ENCODE measurements around the gene PPP1CA. TPM values are rescaled to one million over a fixed set of nuclear protein-coding genes. Genes with fewer than 3 reads are reported as not detected.

PPP1CA gene
- total RNA-seq, 1 experiment from 2014 or later = 238 TPM

GRCh38 chr11:67419325-67420049 is 17.8 kb upstream of the PPP1CA start:
- BruUV-seq (replicated peaks) = TSS peak; percentile 47
- Histone ChIP-seq H3K4me3 (replicated peaks in 1 of 2; ENCODE audit: low read depth in 1 of 2, low read length in 2 of 2) (no peak overlapping the region), H3K36me3 (ENCODE audit: control insufficient read depth in 1 of 2, insufficient read depth in 2 of 2, low read length in 2 of 2) (no peaks in the 10 kb centered on the region), H3K9me3 (ENCODE audit: control insufficient read depth in 1 of 2, insufficient read depth in 1 of 2, low read depth in 1 of 2, low read length in 2 of 2) (no peaks in the 10 kb centered on the region), H3K27ac (ENCODE audit: low read depth, low read length) (peak overlapping the region; percentile 83; the same call in 1 of the 2 replicates), H3K27me3 (ENCODE audit: insufficient read depth, low read length) (no peaks in the 10 kb centered on the region), H4K20me1 (ENCODE audit: insufficient read depth) (no peaks in the 10 kb centered on the region), H3K9me2 (ENCODE audit: insufficient read depth) (no peaks in the 10 kb centered on the region), H3K4me1 (ENCODE audit: control insufficient read depth in 1 of 2, insufficient read depth in 2 of 2, low read length in 2 of 2) (peaks cover 23 to 51% of the 10 kb centered on the region in 2 experiments; a peak in 3 of 4 replicates), H3K79me2 (ENCODE audit: insufficient read depth, low read length) (no peaks in the 10 kb centered on the region), H3K9ac (ENCODE audit: low read length) (peak overlapping the region; percentile 79), H2AFZ (ENCODE audit: low read depth, low read length, poor library complexity, severe bottlenecking) (no peak overlapping the region), H3K4me2 (ENCODE audit: low read length) (peak overlapping the region; percentile 72)
- ChIA-PET CTCF (interaction anchor here (1.7 kb wide), 1 partner anchor 18 kb away, joined by 6 read pairs; the partner anchor contains the start of gene PPP1CA), RAD21 (ENCODE audit: low non-redundant PET in 1 of 2, low total read pairs in 2 of 2, uncharacterized antibody in 2 of 2, unreplicated experiment in 2 of 2) (interaction anchor here in 1 of 2 experiments (1.3 kb wide), 1 partner anchor 18 kb away, joined by 4 read pairs; the partner anchor contains the start of gene PPP1CA), POLR2A (no interaction called here)
- ATAC-seq (no peak), DNase-seq (ENCODE audit: low read depth, low spot score) (no peak)
- intact Hi-C loops (cut with micrococcal nuclease) = no loop called here
- TF ChIP-seq ZBTB33 (IDR thresholded peaks at IDR 0.05; ENCODE audit: extremely low read depth, insufficient replicate concordance, low read length) = no peak
- TF ChIP-seq JUND (IDR thresholded peaks at IDR 0.05) = no peak

GRCh38 chr11:67418476-67419281 is 17.0 kb upstream of the PPP1CA start:
- no peaks in the 10 kb centered on the region for H3K36me3 ChIP-seq (ENCODE audit: control insufficient read depth in 1 of 2, insufficient read depth in 2 of 2, low read length in 2 of 2)
- no peak overlapping the region for H3K4me2 ChIP-seq (ENCODE audit: low read length)
- RAD21 ChIA-PET (ENCODE audit: low non-redundant PET in 1 of 2, low total read pairs in 2 of 2, uncharacterized antibody in 2 of 2, unreplicated experiment in 2 of 2) = no interaction called here
- H3K4me1 ChIP-seq (ENCODE audit: control insufficient read depth in 1 of 2, insufficient read depth in 2 of 2, low read length in 2 of 2) = peaks cover 23 to 51% of the 10 kb centered on the region in 2 experiments; a peak in 3 of 4 replicates
- ATAC-seq (no peak), DNase-seq (ENCODE audit: low read depth, low spot score) (no peak)
- no peaks in the 10 kb centered on the region for H3K27me3 ChIP-seq (ENCODE audit: insufficient read depth, low read length)
- peak overlapping the region; percentile 15; the same call in 1 of the 2 replicates for H3K27ac ChIP-seq (ENCODE audit: low read depth, low read length)
- TF ChIP-seq ELF1 (IDR thresholded peaks at IDR 0.05; ENCODE audit: borderline replicate concordance, low read depth) = no peak
- no peak for TF ChIP-seq YY1 (IDR thresholded peaks at IDR 0.05; ENCODE audit: extremely low read depth, insufficient replicate concordance, low read depth, low read length)
- no peak for TF ChIP-seq RAD21 (IDR thresholded peaks at IDR 0.05; ENCODE audit: low read depth)
- no peak for TF ChIP-seq FOSL1 (IDR thresholded peaks at IDR 0.05; ENCODE audit: low read depth)
- no peak for TF ChIP-seq TCF7L2 (IDR thresholded peaks at IDR 0.05; ENCODE audit: borderline replicate concordance, extremely low read depth, insufficient read depth, insufficient read length)
- TF ChIP-seq EZH2 (IDR thresholded peaks at IDR 0.05) = no peak
- TF ChIP-seq ZBTB33 (IDR thresholded peaks at IDR 0.05; ENCODE audit: extremely low read depth, insufficient replicate concordance, low read length) = no peak
- TF ChIP-seq SRF (IDR thresholded peaks at IDR 0.05; ENCODE audit: low read depth) = no peak
- TF ChIP-seq EGR1 (IDR thresholded peaks at IDR 0.05; ENCODE audit: low read depth) = no peak
- no peak overlapping the region for H3K9ac ChIP-seq (ENCODE audit: low read length)
- intact Hi-C loops (cut with micrococcal nuclease) = no loop called here
- BruUV-seq (replicated peaks) = no TSS peak
- no peaks in the 10 kb centered on the region for H3K9me3 ChIP-seq (ENCODE audit: control insufficient read depth in 1 of 2, insufficient read depth in 1 of 2, low read depth in 1 of 2, low read length in 2 of 2)
- H2AFZ ChIP-seq (ENCODE audit: low read depth, low read length, poor library complexity, severe bottlenecking) = no peak overlapping the region
- no peak overlapping the region for H3K4me3 ChIP-seq (replicated peaks in 1 of 2; ENCODE audit: low read depth in 1 of 2, low read length in 2 of 2)
- POLR2A ChIA-PET = no interaction called here
- no peaks in the 10 kb centered on the region for H3K79me2 ChIP-seq (ENCODE audit: insufficient read depth, low read length)
- H3K9me2 ChIP-seq (ENCODE audit: insufficient read depth) = no peaks in the 10 kb centered on the region
- no peaks in the 10 kb centered on the region for H4K20me1 ChIP-seq (ENCODE audit: insufficient read depth)
- CTCF ChIA-PET = interaction anchor here (1.8 kb wide), 1 partner anchor 17 kb away, joined by 8 read pairs; the partner anchor contains the start of gene PPP1CA
